ENCODE data around the gene EML4.
"Not testable (repeated sequence)": the region's sequence is repeated elsewhere in the genome, so short reads cannot be mapped to it uniquely, and the experiment has no call there.

The EML4 gene

GRCh38 chr2:42169100-42169873 lies at the start of gene EML4:
EML4 (plus strand) TSS chr2:42169353; CDS start chr2:42169612, 259 bp downstream.
- peak; percentile 74 for DNase-seq

- no peak for DNase-seq
Measured at GRCh38 chr2:42123426-42123825, 45.7 kb upstream of the EML4 start.

- no peak for DNase-seq
Measured at GRCh38 chr2:42124011-42124785, 45.0 kb upstream of the EML4 start.

- DNase-seq: no peak
Measured at GRCh38 chr2:42125841-42126594, 43.1 kb upstream of the EML4 start.

- DNase-seq: not testable (repeated sequence)
Measured at GRCh38 chr2:42126873-42127272, 42.3 kb upstream of the EML4 start.

- no peak for DNase-seq
Measured at GRCh38 chr2:42127425-42128424, 41.4 kb upstream of the EML4 start.

GRCh38 chr2:42128721-42129486 lies 40.2 kb upstream of the EML4 start:
- DNase-seq: no peak

GRCh38 chr2:42129487-42129852 lies 39.7 kb upstream of the EML4 start:
- DNase-seq: no peak

GRCh38 chr2:42129947-42130346 lies 39.2 kb upstream of the EML4 start:
- DNase-seq: no peak

GRCh38 chr2:42130858-42131257 lies 38.3 kb upstream of the EML4 start:
- DNase-seq: not testable (repeated sequence)

- no peak for DNase-seq
Measured at GRCh38 chr2:42132191-42132965, 36.8 kb upstream of the EML4 start.

- DNase-seq: peak; percentile 50
Measured at GRCh38 chr2:42132966-42133641, 36.0 kb upstream of the EML4 start.

- no peak for DNase-seq
Measured at GRCh38 chr2:42133771-42134195, 35.4 kb upstream of the EML4 start.

GRCh38 chr2:42134401-42134932 lies 34.7 kb upstream of the EML4 start:
- DNase-seq: not testable (repeated sequence)

- DNase-seq: no peak
Measured at GRCh38 chr2:42135381-42136312, 33.5 kb upstream of the EML4 start.

- DNase-seq: no peak
Measured at GRCh38 chr2:42136782-42137124, 32.4 kb upstream of the EML4 start.

- DNase-seq: no peak
Measured at GRCh38 chr2:42137125-42137841, 31.9 kb upstream of the EML4 start.
